Heart right ventricle (tissue), 16 donors: Measurements from ENCODE around the gene CXCL5. TPM values are rescaled to one million over a fixed set of nuclear protein-coding genes. Genes with fewer than 3 reads are reported as not detected.
"Not testable (repeated sequence)": the region's sequence is repeated elsewhere in the genome, so short reads cannot be mapped to it uniquely, and the experiment has no call there.

Experiments used
- ATAC-seq, 8 donors: fragments of 200-7000 bp; cut with Tn5 transposase; one replicate each; pipeline ENCODE4 v1.9.1; 2020; ENCODE audit warnings: mild to moderate bottlenecking in 8 of 8, moderate library complexity in 8 of 8, moderate number of reproducible peaks in 1 of 8
- DNase-seq, 2 donors: peaks; one replicate each; pipeline ENCODE4 v3.0.0-alpha.2; 2020
- H3K27ac ChIP-seq, 10 donors: fragments of 200-600 bp; sonication (generic) in 2 of 10; one replicate each; pipeline versions ENCODE4 v1.5.0 to v1.8.0; 2020 to 2022; ENCODE audit warnings: mild to moderate bottlenecking in 3 of 10
- H3K27me3 ChIP-seq, 7 donors: fragments of 200-600 bp; one replicate each; pipeline ENCODE4 v1.8.0; 2021 to 2022; ENCODE audit warnings: mild to moderate bottlenecking in 2 of 7
- H3K36me3 ChIP-seq, 9 donors: fragments of 200-600 bp; sonication (generic) in 1 of 9; one replicate each; pipeline versions ENCODE4 v1.5.0 to v1.8.0; 2020 to 2022; ENCODE audit warnings: mild to moderate bottlenecking in 2 of 9
- H3K4me1 ChIP-seq, 9 donors: fragments of 200-600 bp; sonication (generic) in 1 of 9; one replicate each; pipeline versions ENCODE4 v1.5.0 to v1.8.0; 2020 to 2022; ENCODE audit warnings: mild to moderate bottlenecking in 4 of 9
- H3K4me3 ChIP-seq, 10 donors: fragments of 200-600 bp; sonication (generic) in 2 of 10; one replicate each; pipeline versions ENCODE4 v1.5.0 to v1.8.0; 2020 to 2022; ENCODE audit warnings: mild to moderate bottlenecking in 7 of 10, moderate library complexity in 2 of 10
- H3K9me3 ChIP-seq, 11 donors: fragments of 200-600 bp in 10 of 11; sonication (generic) in 2 of 11; one replicate each; pipeline versions ENCODE4 v1.5.0 to v1.8.0; 2013 to 2022; ENCODE audit warnings: mild to moderate bottlenecking in 2 of 11, control low read depth in 1 of 11, moderate library complexity in 1 of 11
- WGBS, 2 donors: extraction: QIAGEN DNeasy Blood & Tissue Kit; methylation state at CpG; one replicate each; pipeline ENCODE4 v1.1.7; 2013; ENCODE audit warnings: inconsistent platforms in 1 of 2; 5-methylcytosine and 5-hydroxymethylcytosine counted together
- intact Hi-C, 10 donors: fragments of 100-400 bp; cut with DNase I; formaldehyde crosslinking; loops; one replicate each; pipeline versions ENCODE4 v1.11.1 to v1.14.2; 2022
- polyA plus RNA-seq, 2 donors: library from polyadenylated mRNA; stranded (reverse); fragments of 200-250 nt; gene quantifications; one replicate each; pipeline ENCODE4 v1.2.3, GENCODE V29; 2013
- total RNA-seq, 10 donors: library from RNA; stranded (reverse); fragmentation: NEBNext Ultra II Directional in 3 of 10; extraction: Animal tissue kit (Norgen Biotek cat#: 25700) in 3 of 10; gene quantifications; one replicate each; pipeline versions ENCODE4 v1.2.1 to v1.2.4, GENCODE V29; 2021 to 2023
- TF ChIP-seq, protein P1 (sequence below), 9 donors: fragments of 200-600 bp; sonication (generic) in 2 of 9; IDR thresholded peaks; one replicate each; pipeline versions ENCODE4 v1.5.0 to v1.8.0; 2021 to 2022; ENCODE audit warnings: antibody characterized with exemption in 9 of 9, mild to moderate bottlenecking in 5 of 9, moderate library complexity in 1 of 9
- donor health status: Arrhythmogenic right ventricular cardiomyopathy.
- donor health status: ischemic (EF 13 %, LVEDD 7.1; RV severe dilation, severe dysfunction).
- donor health status: healthy with polysubstance abuse.
- donor health status: DM: no; HTN: yes; CAD: no.
- donor health status: DM: no; HTN: no; CAD: no.
- donor health status: ischemic (EF 25% LVEDD 6.9; RV normal size, moderate dysfunction).
- donor health status: ischemic (EF 25% LVEDD 5.7; RV mildly dilated, moderate dysfunction).
- donor health status: healthy.
- donor health status: DM: yes; HTN: yes; CAD: no.
- donor health status: Ischemic cardiomyopathy.
- donor health status: ischemic (EF 35%, LVEDD 5.7; RV mildly dilated, moderate dysfunction).
- donor health status: nonischemic (EF 11% LVEDD 7.7; RV severe dilation, severe dysfunction).
- donor health status: DM: yes; HTN: yes; CAD: no.
- donor health status: PGD.
- donor health status: ischemic (EF 29% LVEDD 5.4; RV normal size, mild dysfunction).
- donor health status: nonischemic (EF 23%, LVEDD 6.1; RV moderate dilation, normal function).

The CXCL5 gene
- total and polyA plus RNA-seq, 12 donors, result 0.07 to 0.25 (median 0.15) TPM; not detected in 7

DNA sequence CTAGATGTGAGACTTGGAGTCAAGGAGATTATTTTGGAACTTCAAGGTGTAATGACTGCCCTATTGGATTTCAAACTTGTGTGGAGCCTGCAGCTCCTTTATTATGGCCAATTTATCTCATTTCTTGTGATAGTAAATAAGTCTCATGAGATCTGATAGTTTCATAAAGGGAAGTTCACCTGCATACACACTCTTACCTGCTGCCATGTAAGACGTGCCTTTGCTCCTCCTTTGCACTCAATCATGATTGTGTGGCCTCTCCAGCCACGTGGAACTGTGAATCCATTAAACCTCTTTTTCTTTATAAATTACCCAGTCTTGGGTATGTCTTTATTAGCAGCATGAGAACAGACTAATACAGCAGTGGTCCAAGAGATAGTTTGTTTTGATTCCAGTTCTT is 35.8 kb downstream of the CXCL5 start:
- intact Hi-C loops, result no loop called here
- Histone ChIP-seq H3K27ac (no peak overlapping the region), H3K9me3 (peaks cover 0 to 37% (median 16%) of the 10 kb centered on the region in 11 donors), H3K4me1 (no peaks in the 10 kb centered on the region), H3K27me3 (peaks cover 0 to 12% (median 0%) of the 10 kb centered on the region in 7 donors), H3K4me3 (no peak overlapping the region), H3K36me3 (no peaks in the 10 kb centered on the region)
- ATAC-seq (no peak), DNase-seq (no peak)
- WGBS, 2 donors, result 59 to 71% methylated on average over 2 of the region's 2 CpGs
- TF ChIP-seq, protein P1, sequence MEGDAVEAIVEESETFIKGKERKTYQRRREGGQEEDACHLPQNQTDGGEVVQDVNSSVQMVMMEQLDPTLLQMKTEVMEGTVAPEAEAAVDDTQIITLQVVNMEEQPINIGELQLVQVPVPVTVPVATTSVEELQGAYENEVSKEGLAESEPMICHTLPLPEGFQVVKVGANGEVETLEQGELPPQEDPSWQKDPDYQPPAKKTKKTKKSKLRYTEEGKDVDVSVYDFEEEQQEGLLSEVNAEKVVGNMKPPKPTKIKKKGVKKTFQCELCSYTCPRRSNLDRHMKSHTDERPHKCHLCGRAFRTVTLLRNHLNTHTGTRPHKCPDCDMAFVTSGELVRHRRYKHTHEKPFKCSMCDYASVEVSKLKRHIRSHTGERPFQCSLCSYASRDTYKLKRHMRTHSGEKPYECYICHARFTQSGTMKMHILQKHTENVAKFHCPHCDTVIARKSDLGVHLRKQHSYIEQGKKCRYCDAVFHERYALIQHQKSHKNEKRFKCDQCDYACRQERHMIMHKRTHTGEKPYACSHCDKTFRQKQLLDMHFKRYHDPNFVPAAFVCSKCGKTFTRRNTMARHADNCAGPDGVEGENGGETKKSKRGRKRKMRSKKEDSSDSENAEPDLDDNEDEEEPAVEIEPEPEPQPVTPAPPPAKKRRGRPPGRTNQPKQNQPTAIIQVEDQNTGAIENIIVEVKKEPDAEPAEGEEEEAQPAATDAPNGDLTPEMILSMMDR (IDR thresholded peaks at IDR 0.05), result no peak

DNA sequence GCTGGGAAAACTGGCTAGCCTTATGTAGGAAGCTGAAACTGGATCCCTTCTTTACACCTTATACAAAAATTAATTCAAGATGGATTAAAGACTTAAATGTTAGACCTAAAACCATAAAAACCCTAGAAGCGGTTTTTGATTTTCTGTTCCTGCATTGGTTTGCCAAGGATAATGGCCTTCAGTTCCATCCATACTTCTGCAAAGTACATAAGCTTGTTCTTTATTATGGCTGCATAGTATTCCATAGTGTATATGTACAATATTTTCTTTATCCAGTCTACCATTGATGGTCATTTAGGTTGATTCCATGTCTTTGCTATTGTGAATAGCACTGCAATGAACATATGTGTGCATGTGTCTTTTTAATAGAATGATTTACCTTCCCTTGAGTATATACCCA is 39.4 kb downstream of the CXCL5 start:
- intact Hi-C loops, H3K27ac ChIP-seq, H3K27me3 ChIP-seq, ATAC-seq, H3K4me1 ChIP-seq, DNase-seq, H3K4me3 ChIP-seq, H3K36me3 ChIP-seq: not testable (repeated sequence)
- H3K9me3 ChIP-seq, result peaks cover 0 to 49% (median 16%) of the 10 kb centered on the region in 11 donors
- WGBS, 2 donors, result 94 to 100% methylated on average over 1 of the region's 1 CpG

DNA sequence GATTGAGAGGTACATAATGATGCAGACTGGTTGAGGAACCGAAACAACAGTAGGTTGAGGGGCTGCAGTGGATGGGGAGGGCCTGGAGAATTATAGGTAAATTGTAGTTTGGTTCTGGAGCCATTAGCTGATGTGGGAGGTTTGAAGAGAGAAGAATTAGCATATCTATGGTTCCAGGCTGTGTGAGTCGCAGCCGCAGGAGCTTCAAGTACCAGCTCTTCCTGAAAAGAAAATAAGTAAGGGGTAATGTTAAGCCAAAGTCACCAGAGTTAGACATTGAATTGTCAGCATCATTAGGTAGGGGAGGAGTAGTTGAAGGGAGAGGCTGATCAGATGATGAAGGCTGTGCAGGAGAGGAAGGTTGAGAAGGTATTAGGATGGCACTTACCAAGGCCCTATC is 46.1 kb downstream of the CXCL5 start:
- H3K27me3 ChIP-seq, result peaks cover 0 to 1% (median 0%) of the 10 kb centered on the region in 7 donors
- H3K27ac ChIP-seq, result no peak overlapping the region
- no peak for DNase-seq
- intact Hi-C loops, result no loop called here
- ATAC-seq, result no peak
- peaks cover 0 to 2% (median 0%) of the 10 kb centered on the region in 9 donors for H3K4me1 ChIP-seq
- 87 to 92% methylated on average over 3 of the region's 3 CpGs for WGBS, 2 donors
- TF ChIP-seq, protein P1 (IDR thresholded peaks at IDR 0.05), result no peak
- H3K9me3 ChIP-seq, result peaks cover 0 to 16% (median 0%) of the 10 kb centered on the region in 11 donors
- H3K36me3 ChIP-seq, result no peaks in the 10 kb centered on the region
- no peak overlapping the region for H3K4me3 ChIP-seq

- 47 to 50% methylated on average over 8 of the region's 8 CpGs for WGBS, 2 donors
- H3K4me1 ChIP-seq, H3K36me3 ChIP-seq, DNase-seq, H3K27ac ChIP-seq, ATAC-seq, H3K4me3 ChIP-seq, intact Hi-C loops: not testable (repeated sequence)
- Histone ChIP-seq H3K27me3 (peaks cover 0 to 19% (median 10%) of the 10 kb centered on the region in 7 donors), H3K9me3 (peaks cover 0 to 12% (median 0%) of the 10 kb centered on the region in 11 donors)
These were observed 48.0 kb downstream of the CXCL5 start for GRCh38 chr4:73950376-73950920.

GRCh38 chr4:73948990-73949706 is 49.3 kb downstream of the CXCL5 start:
- 77 to 79% methylated on average over 7 of the region's 7 CpGs for whole genome bisulfite sequencing, 2 donors

More at GRCh38 chr4:73948990-73949706, 49.3 kb downstream of the CXCL5 start:
- Histone ChIP-seq H3K4me3 (no peak overlapping the region), H3K27ac (no peak overlapping the region), H3K9me3 (no peaks in the 10 kb centered on the region), H3K27me3 (peaks cover 6 to 32% (median 23%) of the 10 kb centered on the region in 7 donors), H3K4me1 (peaks cover 3 to 11% (median 8%) of the 10 kb centered on the region in 9 donors), H3K36me3 (no peaks in the 10 kb centered on the region)
- DNase-seq, result no peak
- intact Hi-C loops, result loop anchor here in 1 of 10 donors (10.0 kb wide), 1 partner anchor 186 kb away; no protein-coding TSS in a partner anchor
- ATAC-seq, result no peak
- TF ChIP-seq, protein P1 (IDR thresholded peaks at IDR 0.05), result no peak
